ENCODE data around the gene ERCC6.

GRCh38 chr10:49549640-49550346, 10.9 kb upstream of the ERCC6 start:
- TF ChIP-seq POLR2AphosphoS5 (IDR thresholded peaks at IDR 0.05; ENCODE audit: low read depth, low read length): no peak
- TF ChIP-seq POLR2A (IDR thresholded peaks at IDR 0.05; ENCODE audit: low read depth, low read length): no peak

Data from GM12891 (cell line).